H1 (cell line): ENCODE measurements around the gene RASGRP1. TPM values are rescaled to one million over a fixed set of nuclear protein-coding genes. Genes with fewer than 3 reads are reported as not detected.

Experiments
- CTCF ChIA-PET: fragments of 300-600 bp; sonication (Branson Sonifier 250); formaldehyde crosslinking; loops from one replicate; lab custom pipeline; 2021; ENCODE audit not compliant: partially characterized antibody; lab: Charles Lee
- POLR2A ChIA-PET: fragments of 300-600 bp; sonication (Branson Sonifier 250); formaldehyde crosslinking; loops from one replicate; lab custom pipeline; 2021; ENCODE audit warnings: inconsistent platforms; ENCODE audit not compliant: partially characterized antibody; lab: Charles Lee
- DNase-seq, 2 experiments: peaks; one replicate each; pipeline versions ENCODE4 v3.0.0 to v3.0.0-alpha.2; 2010 to 2022; ENCODE audit warnings: low spot score in 2 of 2, low read depth in 1 of 2, mixed read lengths in 1 of 2
- FAIRE-seq: peaks from 2 replicates; lab custom pipeline; 2011; peaks lifted over from hg19 to GRCh38; lab: Jason Lieb, UNC
- H2AFZ ChIP-seq: 2 replicates; pipeline ENCODE4 v1.8.1; 2012; ENCODE audit warnings: low read length, inconsistent platforms
- H2AK5ac ChIP-seq: 2 replicates; pipeline ENCODE4 v1.6.1; 2013; ENCODE audit warnings: low read depth, low read length
- H2BK120ac ChIP-seq: replicated peaks from 2 replicates; pipeline ENCODE3; 2013; ENCODE audit warnings: low read depth, low read length, inconsistent platforms
- H2BK12ac ChIP-seq: 2 replicates; pipeline ENCODE4 v1.6.1; 2013; ENCODE audit warnings: low read depth, low read length
- H2BK15ac ChIP-seq: 2 replicates; pipeline ENCODE4 v1.6.1; 2013; ENCODE audit warnings: low read length
- H2BK20ac ChIP-seq: 2 replicates; pipeline ENCODE4 v1.6.1; 2013; ENCODE audit warnings: low read length
- H2BK5ac ChIP-seq: 2 replicates; pipeline ENCODE4 v1.6.1; 2013; ENCODE audit warnings: low read depth, low read length
- H3K14ac ChIP-seq: 2 replicates; pipeline ENCODE4 v1.6.1; 2013; ENCODE audit warnings: inconsistent platforms; ENCODE audit not compliant: insufficient read length
- H3K18ac ChIP-seq: 2 replicates; pipeline ENCODE4 v1.6.1; 2013; ENCODE audit warnings: low read length; ENCODE audit errors: extremely low read depth
- H3K23ac ChIP-seq: 2 replicates; pipeline ENCODE4 v1.6.1; 2013; ENCODE audit warnings: inconsistent platforms; ENCODE audit not compliant: insufficient read length
- H3K23me2 ChIP-seq: 2 replicates; pipeline ENCODE4 v1.6.1; 2013; ENCODE audit warnings: low read depth, low read length
- H3K27ac ChIP-seq: 2 replicates; pipeline ENCODE4 v1.6.1; 2011; ENCODE audit warnings: low read depth, low read length, inconsistent platforms
- H3K27me3 ChIP-seq, 4 experiments: replicated peaks in 1 of 4; 1 replicate in 1 of 4; 2 replicates in 3 of 4; pipeline versions ENCODE4 v1.6.1 to v1.8.1; 2011 to 2013; ENCODE audit warnings: low read length in 3 of 4, mild to moderate bottlenecking in 3 of 4, inconsistent platforms in 2 of 4, mixed read lengths in 2 of 4, moderate library complexity in 1 of 4; ENCODE audit not compliant: control insufficient read depth in 3 of 4, insufficient read depth in 3 of 4; ENCODE audit errors: extremely low read depth in 1 of 4
- H3K36me3 ChIP-seq, 4 experiments: 2 replicates each; pipeline versions ENCODE4 v1.6.1 to v1.8.1; 2011 to 2013; ENCODE audit warnings: mild to moderate bottlenecking in 4 of 4, low read length in 3 of 4, moderate library complexity in 2 of 4, control low read depth in 1 of 4, inconsistent platforms in 1 of 4; ENCODE audit not compliant: insufficient read depth in 4 of 4, control insufficient read depth in 2 of 4
- H3K4ac ChIP-seq: replicated peaks from 2 replicates; pipeline ENCODE3; 2013; ENCODE audit warnings: low read length, low read depth, mixed read lengths, inconsistent platforms; ENCODE audit not compliant: insufficient read length
- H3K4me1 ChIP-seq, 4 experiments: replicated peaks in 1 of 4; 1 replicate in 1 of 4; 2 replicates in 3 of 4; pipeline versions ENCODE4 v1.6.1 to v1.8.1; 2011 to 2013; ENCODE audit warnings: low read length in 3 of 4, inconsistent platforms in 2 of 4, mixed read lengths in 1 of 4; ENCODE audit not compliant: insufficient read depth in 4 of 4, control insufficient read depth in 3 of 4
- H3K4me2 ChIP-seq, 2 experiments: 2 replicates each; pipeline versions ENCODE4 v1.6.1 to v1.8.1; 2011 to 2013; ENCODE audit warnings: low read depth in 2 of 2, low read length in 2 of 2, control low read depth in 1 of 2, inconsistent platforms in 1 of 2, mild to moderate bottlenecking in 1 of 2; ENCODE audit not compliant: insufficient read depth in 1 of 2
- H3K4me3 ChIP-seq, 4 experiments: fragments of 200-600, 300-600 bp in 1 of 4; sonication (generic), shearing (Covaris generic), sonication (Bioruptor Twin) in 1 of 4; 2 replicates each; pipeline versions ENCODE4 v1.5.1 to v1.8.1; 2011 to 2016; ENCODE audit warnings: low read length in 4 of 4, low read depth in 3 of 4, control low read depth in 2 of 4, inconsistent platforms in 2 of 4, mild to moderate bottlenecking in 2 of 4, mixed read lengths in 1 of 4, moderate library complexity in 1 of 4; ENCODE audit not compliant: insufficient read depth in 2 of 4; ENCODE audit errors: extremely low read depth in 1 of 4
- H3K56ac ChIP-seq: replicated peaks from 2 replicates; pipeline ENCODE3; 2013; ENCODE audit warnings: low read depth, mild to moderate bottlenecking, mixed read lengths, low read length, inconsistent platforms; ENCODE audit not compliant: insufficient read length
- H3K79me1 ChIP-seq: 2 replicates; pipeline ENCODE4 v1.6.1; 2013; ENCODE audit warnings: low read depth, low read length, control low read depth
- H3K79me2 ChIP-seq, 2 experiments: 2 replicates each; pipeline versions ENCODE4 v1.6.1 to v1.8.1; 2012 to 2013; ENCODE audit warnings: low read length in 2 of 2, mild to moderate bottlenecking in 2 of 2, inconsistent platforms in 1 of 2; ENCODE audit not compliant: insufficient read depth in 2 of 2, control insufficient read depth in 1 of 2
- H3K9ac ChIP-seq, 4 experiments: replicated peaks in 1 of 4; 1 replicate in 1 of 4; 2 replicates in 3 of 4; pipeline versions ENCODE4 v1.6.1 to v1.8.1; 2011 to 2013; ENCODE audit warnings: low read depth in 3 of 4, low read length in 3 of 4, control low read depth in 2 of 4, mild to moderate bottlenecking in 2 of 4, moderate library complexity in 2 of 4, inconsistent platforms in 1 of 4; ENCODE audit errors: extremely low read depth in 1 of 4
- H3K9me3 ChIP-seq, 2 experiments: 2 replicates each; pipeline versions ENCODE4 v1.6.1 to v1.8.1; 2012 to 2013; ENCODE audit warnings: mild to moderate bottlenecking in 2 of 2, moderate library complexity in 2 of 2, control low read depth in 1 of 2, inconsistent platforms in 1 of 2, low read depth in 1 of 2, low read length in 1 of 2, mixed read lengths in 1 of 2; ENCODE audit not compliant: insufficient read depth in 2 of 2
- H4K20me1 ChIP-seq, 2 experiments: replicated peaks in 1 of 2; 2 replicates each; pipeline versions ENCODE3 to v1.8.1; 2011 to 2013; ENCODE audit warnings: inconsistent platforms in 2 of 2, low read length in 2 of 2, mild to moderate bottlenecking in 1 of 2; ENCODE audit not compliant: insufficient read depth in 2 of 2, control insufficient read depth in 1 of 2
- H4K5ac ChIP-seq: 2 replicates; pipeline ENCODE4 v1.6.1; 2013; ENCODE audit warnings: low read length, low read depth, mixed read lengths, inconsistent platforms; ENCODE audit not compliant: insufficient read length
- H4K8ac ChIP-seq: 2 replicates; pipeline ENCODE4 v1.8.0; 2013; ENCODE audit warnings: mild to moderate bottlenecking, moderate library complexity, low read length, inconsistent platforms; ENCODE audit not compliant: insufficient read depth; ENCODE audit errors: extremely low read depth
- H4K91ac ChIP-seq: replicated peaks from 2 replicates; pipeline ENCODE3; 2013; ENCODE audit warnings: low read length, mixed read lengths, inconsistent platforms; ENCODE audit not compliant: insufficient read length
- MAFK ChIP-seq: IDR thresholded peaks from 2 replicates; pipeline ENCODE4 v1.6.1; 2012; ENCODE audit warnings: low read depth, mild to moderate bottlenecking, improper control_type of control experiment, low read length
- RNF2 ChIP-seq: fragments of 200-900, 300-1000 bp; sonication (generic); IDR thresholded peaks from 2 replicates; pipeline ENCODE4 v1.7.1; 2016; ENCODE audit warnings: borderline replicate concordance, low read depth, mild to moderate bottlenecking, antibody characterized with exemption, low read length; ENCODE audit not compliant: poor library complexity, severe bottlenecking; ENCODE audit errors: missing control alignments
- WGBS, 2 experiments: shearing (Covaris generic) in 1 of 2; methylation state at CpG; one replicate each; pipeline versions ENCODE4 v1.1.6 to v1.1.7; 2013 to 2015; ENCODE audit warnings: low lambda C conversion rate in 2 of 2, mixed read lengths in 2 of 2, inconsistent platforms in 1 of 2, low coverage in 1 of 2, missing lambda C conversion rate in 1 of 2; ENCODE audit not compliant: insufficient replicate concordance in 2 of 2, insufficient coverage in 1 of 2, insufficient read length in 1 of 2; ENCODE audit errors: extremely low coverage in 1 of 2, missing lambda C conversion rate in 1 of 2; 5-methylcytosine and 5-hydroxymethylcytosine counted together
- polyA plus RNA-seq, 7 experiments: library from polyadenylated mRNA; depleted of rRNA in 3 of 7; stranded (reverse) in 5 of 7; unstranded in 2 of 7; fragments of >200 nt in 5 of 7; fragments of 200-250 nt in 2 of 7; gene quantifications; 1 replicate in 5 of 7; 2 replicates in 1 of 7; 4 replicates in 1 of 7; pipeline versions ENCODE4 v1.2.1 to v1.2.3, GENCODE V29; 2011 to 2013; ENCODE audit warnings: missing spikeins in 2 of 7, mixed read lengths in 2 of 7
- total RNA-seq: library from RNA; stranded (reverse); fragmentation: NEBNext Ultra II Directional; extraction: Animal tissue kit (Norgen Biotek cat#: 25700); gene quantifications from 2 replicates; pipeline ENCODE4 v1.2.1, GENCODE V29; 2021

RASGRP1 gene
- total and polyA plus RNA-seq, 2 of the 8 experiments (the other 6 are each of a cell fraction or from before 2014, with no cell fraction given) = 1.1 to 2.1 TPM

DNA sequence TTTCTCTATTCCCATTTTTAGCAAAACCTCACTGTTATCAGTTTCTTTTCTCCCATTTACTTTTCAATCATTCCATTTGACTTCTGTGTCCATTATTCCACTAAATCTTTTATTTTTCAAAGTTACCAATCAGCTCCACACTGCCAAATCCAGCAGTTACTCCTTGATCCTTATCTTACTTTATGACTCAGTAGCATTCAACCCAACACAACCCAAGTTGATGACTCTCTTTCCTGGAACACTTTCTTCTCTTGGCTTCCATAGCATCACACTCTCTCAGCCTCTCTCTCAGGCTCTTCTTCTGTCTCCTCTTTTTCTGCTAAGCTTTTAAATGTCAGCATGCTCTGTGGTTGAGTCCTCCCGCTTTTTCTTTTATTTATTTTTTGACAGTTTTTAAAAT is 36.3 kb downstream of the RASGRP1 start:
- Histone ChIP-seq H3K36me3 (no peaks in the 10 kb centered on the region), H3K79me2 (no peaks in the 10 kb centered on the region), H3K9me3 (no peaks in the 10 kb centered on the region), H3K27me3 (no peaks in the 10 kb centered on the region), H3K4me3 (no peak overlapping the region), H2BK120ac (no peak overlapping the region), H2BK15ac (no peak overlapping the region), H3K27ac (no peak overlapping the region), H2AK5ac (no peak overlapping the region), H4K20me1 (no peaks in the 10 kb centered on the region), H3K4ac (no peak overlapping the region), H4K8ac (no peak overlapping the region), H2BK20ac (no peak overlapping the region), H3K14ac (no peak overlapping the region), H3K79me1 (no peaks in the 10 kb centered on the region), H4K91ac (no peak overlapping the region), H2BK5ac (no peak overlapping the region), H4K5ac (no peak overlapping the region), H3K4me1 (no peaks in the 10 kb centered on the region), H3K4me2 (no peak overlapping the region), H3K56ac (no peak overlapping the region), H3K23ac (no peak overlapping the region), H3K18ac (no peak overlapping the region), H3K9ac (no peak overlapping the region), H2BK12ac (no peak overlapping the region), H2AFZ (no peak overlapping the region), H3K23me2 (no peaks in the 10 kb centered on the region)
- FAIRE-seq (no peak), DNase-seq (no peak)
- POLR2A ChIA-PET = interaction anchor here (1.2 kb wide), 1 partner anchor 16 kb away, joined by 3 read pairs; no protein-coding TSS in a partner anchor
- CTCF ChIA-PET = interaction anchor here (0.7 to 0.8 kb wide), 2 partner anchors 11 to 53 kb away, joined by 3 read pairs; no protein-coding TSS in a partner anchor
- TF ChIP-seq RNF2 (no peak), MAFK (no peak)
- whole genome bisulfite sequencing, 2 experiments = 92% methylated on average over 1 of the region's 1 CpG; no CpG with 5 or more reads in 1 of the 2 experiments
